ENCODE measurements around the gene TMEM225.
"Not testable (repeated sequence)": the region's sequence is repeated elsewhere in the genome, so short reads cannot be mapped to it uniquely, and the experiment has no call there.

TMEM225 gene, protein sequence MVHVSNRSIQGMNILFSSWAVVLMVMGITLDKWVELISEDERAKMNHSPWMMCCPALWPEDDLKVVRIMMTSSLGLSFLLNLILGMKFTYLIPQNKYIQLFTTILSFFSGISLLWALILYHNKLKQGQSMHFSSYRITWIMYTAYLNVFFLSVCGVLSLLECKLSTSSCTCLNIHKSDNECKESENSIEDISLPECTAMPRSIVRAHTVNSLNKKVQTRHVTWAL

GRCh38 chr11:123885570-123885969 lies at the start of gene TMEM225:
TMEM225 (minus strand) TSS chr11:123885670; CDS start chr11:123885425, 245 bp downstream.
- no peak for DNase-seq

- no peak for DNase-seq
These were observed 38.6 kb upstream of the TMEM225 start for GRCh38 chr11:123924027-123924426.

- no peak for DNase-seq
These were observed 35.5 kb upstream of the TMEM225 start for GRCh38 chr11:123920943-123921342.

- no peak for DNase-seq
These were observed 20.4 kb upstream of the TMEM225 start for GRCh38 chr11:123905826-123906225.

DNA sequence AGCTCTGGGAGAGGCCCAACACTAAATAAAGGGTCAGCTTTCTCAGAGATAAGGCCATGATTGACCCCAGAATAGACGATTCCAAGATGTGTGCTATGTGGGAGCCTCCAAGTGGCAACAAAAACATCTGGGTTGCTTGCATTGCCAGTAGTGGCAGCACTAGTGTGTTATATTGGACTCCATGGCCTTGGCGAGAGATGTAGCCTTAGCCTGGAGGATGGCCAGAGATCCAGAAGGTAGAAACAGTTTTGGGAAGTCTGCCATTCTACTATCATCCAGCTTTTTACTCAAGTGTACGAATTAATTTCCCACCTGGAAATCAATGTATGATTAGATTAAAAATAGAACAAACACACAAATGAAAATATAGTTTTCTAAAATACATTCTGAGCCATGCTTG lies 19.5 kb upstream of the TMEM225 start:
- DNase-seq = no peak

DNA sequence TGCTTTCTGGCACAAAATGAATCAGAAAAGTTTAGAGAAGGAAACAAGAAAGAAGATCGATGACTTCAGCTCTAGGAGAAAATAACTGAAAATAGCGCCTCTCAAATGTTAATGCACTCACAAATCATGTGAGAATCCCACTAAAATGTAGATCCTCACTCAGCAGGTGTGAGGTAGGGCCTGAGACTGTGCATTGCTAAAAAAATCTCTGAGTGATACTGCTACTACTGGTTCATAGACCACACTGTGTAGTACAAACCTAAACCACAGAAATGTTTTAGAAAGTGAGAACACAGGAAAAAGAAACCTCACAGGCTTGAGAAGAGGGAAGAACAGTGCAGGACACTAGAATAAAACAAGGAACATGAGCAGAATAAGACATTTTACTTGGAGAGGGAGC lies 18.5 kb upstream of the TMEM225 start:
- no peak for DNase-seq

GRCh38 chr11:123901867-123902266 lies 16.4 kb upstream of the TMEM225 start, which contains the start of gene OR8D4:
OR8D4 (plus strand) TSS chr11:123902167; CDS start chr11:123906432, 4,265 bp downstream.
- DNase-seq = no peak

- no peak for DNase-seq
These were observed 14.3 kb upstream of the TMEM225 start for GRCh38 chr11:123899792-123900191.

DNA sequence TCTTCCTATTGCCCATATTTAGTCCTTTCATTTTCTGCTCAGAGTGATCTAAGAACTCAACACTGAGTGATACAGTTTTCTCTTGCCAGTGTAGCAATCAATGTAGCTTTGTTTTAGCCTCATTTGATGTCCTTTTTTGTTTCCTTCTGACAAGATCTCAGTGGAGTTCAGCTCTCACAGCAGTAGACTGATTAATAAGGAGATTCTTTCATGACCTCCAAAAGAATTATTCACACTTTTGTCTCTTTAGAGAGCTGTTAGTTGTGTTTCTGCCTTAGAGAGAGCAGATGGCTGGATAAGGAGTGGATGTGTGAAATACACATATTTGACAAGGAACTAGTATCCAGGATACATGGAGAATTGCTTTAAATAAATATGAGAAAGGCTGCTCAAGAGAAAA lies 6.6 kb upstream of the TMEM225 start:
- DNase-seq = no peak

- no peak for DNase-seq
These were observed 4.6 kb downstream of the TMEM225 start for GRCh38 chr11:123880912-123881311.

DNA sequence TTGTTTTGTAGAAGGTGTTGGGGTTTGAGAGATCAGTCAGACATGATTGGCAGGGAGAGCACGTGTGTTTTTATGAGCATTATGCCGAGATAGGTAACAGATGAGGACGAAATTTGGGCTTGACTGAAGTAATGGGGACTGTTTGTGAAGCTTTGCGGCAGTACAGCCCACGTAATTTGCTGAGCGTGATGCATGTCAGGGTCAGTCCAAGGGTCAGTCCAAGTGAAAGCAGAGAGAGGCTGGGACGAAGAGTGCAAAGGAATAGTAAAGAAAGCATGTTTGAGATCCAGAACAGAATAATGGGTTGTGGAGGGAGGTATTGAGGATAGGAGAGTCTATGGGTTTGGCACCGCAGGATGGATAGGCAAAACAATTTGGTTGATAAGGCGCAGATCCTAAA lies 17.7 kb downstream of the TMEM225 start:
- not testable (repeated sequence) for DNase-seq

DNA sequence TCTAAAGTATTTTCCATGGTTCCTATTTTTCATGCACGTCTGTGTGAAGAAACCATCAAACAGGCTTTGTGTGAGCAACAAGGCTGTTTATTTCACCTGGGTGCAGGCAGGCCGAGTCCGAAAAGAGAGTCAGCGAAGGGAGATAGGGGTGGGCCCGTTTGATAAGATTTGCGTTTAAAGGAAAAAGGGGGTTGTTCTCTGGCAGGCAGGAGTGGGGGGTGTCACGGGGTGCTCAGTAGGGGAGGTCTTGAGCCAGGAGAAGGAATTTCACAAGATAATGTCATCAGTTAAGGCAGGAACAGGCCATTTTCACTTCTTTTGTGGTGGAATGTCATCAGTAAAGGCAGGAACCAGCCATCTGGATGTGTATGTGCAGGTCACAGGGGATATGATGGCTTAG lies 20.2 kb downstream of the TMEM225 start:
- DNase-seq = not testable (repeated sequence)

GRCh38 chr11:123859731-123860130 lies 25.7 kb downstream of the TMEM225 start:
- DNase-seq = no peak

GRCh38 chr11:123856444-123856843 lies 29.0 kb downstream of the TMEM225 start:
- DNase-seq = no peak

GRCh38 chr11:123853038-123853437 lies 32.4 kb downstream of the TMEM225 start:
- no peak for DNase-seq

DNA sequence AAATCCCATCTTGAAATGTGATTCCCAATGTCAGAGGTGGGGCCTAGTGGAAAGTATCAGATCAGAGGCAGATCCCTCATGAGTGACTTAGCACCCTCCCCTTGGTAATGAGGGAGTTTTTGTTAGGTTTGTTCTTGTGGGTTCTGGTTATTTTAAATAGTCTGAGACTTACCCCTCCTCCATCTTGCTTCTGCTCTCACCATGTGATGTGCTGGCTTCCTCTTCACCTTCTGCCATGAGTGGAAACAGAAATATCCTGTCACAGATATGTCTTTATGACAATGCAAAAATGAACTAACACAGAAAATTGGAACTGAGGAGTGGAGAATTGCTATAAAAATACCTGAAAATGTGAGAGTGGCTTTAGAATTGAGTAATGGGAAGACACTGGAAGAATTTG lies 33.1 kb downstream of the TMEM225 start:
- no peak for DNase-seq

DNA sequence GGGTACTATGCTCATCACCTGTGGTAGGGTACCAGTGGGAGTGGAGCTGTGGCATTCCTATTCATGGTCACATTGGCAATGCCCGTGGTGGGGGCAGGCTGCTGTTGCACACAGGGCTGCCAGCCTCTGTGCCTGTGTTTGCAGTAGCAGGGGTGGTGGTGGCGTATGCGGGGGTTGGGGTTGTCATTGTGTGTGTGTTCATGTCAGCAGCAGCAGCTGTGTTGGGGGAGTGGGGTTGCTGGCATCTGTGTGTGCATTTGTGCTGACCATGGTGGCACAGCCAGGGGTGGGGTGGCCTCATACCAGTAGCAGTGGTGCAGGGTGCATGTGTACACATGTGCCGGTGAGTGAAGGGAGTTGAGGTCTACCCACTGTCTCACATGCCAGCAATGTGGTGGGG lies 34.4 kb downstream of the TMEM225 start:
- no peak for DNase-seq

GRCh38 chr11:123841174-123841573 lies 44.3 kb downstream of the TMEM225 start:
- no peak for DNase-seq

DNA sequence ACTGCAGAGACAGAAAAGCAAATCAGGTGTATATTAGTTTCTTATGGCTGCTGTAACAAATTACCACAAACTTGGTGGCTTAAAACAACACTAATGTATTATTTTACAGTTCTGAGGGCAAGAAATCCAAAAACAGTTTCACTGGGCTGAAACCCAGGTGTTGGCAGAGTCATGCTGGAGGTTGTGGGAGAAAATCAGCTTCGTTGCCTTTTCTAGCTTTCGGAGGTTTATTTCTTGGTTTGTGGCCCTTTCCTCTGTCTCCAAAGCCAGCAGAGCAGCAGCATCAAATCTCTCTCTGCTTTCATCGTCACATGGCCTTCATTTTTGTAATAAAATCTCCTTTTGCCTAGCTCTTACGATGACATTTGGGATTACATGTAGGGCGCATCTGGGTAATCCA lies 46.3 kb downstream of the TMEM225 start:
- DNase-seq = no peak

DNA sequence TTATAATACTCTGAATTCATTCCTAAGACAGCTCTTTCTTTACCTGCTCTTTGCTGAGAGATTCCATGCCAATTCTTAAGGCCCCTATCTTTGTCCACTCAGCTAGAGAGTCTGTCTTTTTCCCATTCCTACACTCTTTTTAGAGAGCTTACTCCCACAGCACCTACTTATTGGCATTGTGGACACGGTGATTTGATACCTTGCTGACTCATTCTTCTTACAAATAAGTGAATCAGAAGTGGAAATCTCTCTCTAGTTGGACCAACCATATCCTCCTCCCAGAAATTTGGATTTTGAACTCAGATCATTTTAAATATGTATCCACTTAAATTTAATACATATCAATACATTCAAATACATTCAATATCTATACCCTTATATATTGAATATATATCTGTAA lies 46.8 kb downstream of the TMEM225 start:
- no peak for DNase-seq

DNA sequence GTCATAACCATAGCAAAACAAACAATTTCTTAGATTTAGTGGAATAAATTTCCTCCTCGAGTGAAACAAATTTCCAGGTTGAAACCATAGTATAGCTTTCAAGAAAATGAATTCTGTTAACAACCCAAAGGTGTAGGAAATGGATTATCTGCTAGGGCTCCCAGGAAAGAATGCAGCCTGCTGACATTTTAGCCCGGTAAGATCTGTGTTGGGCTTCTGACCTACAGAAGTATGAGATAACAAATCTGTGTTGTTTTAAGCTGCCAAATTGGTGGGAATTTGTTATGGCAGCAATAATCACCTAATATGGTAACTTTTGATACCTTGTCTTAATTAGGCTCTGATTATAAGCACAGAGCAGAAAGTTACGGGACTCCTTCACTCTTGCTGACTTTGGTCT lies 47.3 kb downstream of the TMEM225 start:
- no peak for DNase-seq

DNA sequence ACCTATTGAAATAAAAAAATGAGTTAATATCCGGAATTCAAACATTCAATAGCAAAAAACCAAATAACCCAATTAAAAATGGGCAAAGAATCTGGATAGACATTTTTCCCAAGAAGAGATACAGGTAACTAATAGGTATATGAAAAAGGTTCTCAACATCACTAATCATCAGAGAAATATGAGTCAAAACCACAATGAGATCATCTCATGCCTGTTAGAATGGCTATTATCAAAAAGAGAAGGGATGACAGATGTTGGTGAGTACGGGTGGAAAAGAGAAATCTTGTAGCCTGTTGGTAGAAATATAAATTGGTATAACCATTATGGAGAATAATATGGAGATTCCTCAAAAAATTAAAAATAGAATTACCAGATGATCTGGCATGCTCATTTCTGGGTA lies 52.4 kb downstream of the TMEM225 start:
- DNase-seq = no peak

All from hematopoietic multipotent progenitor cell treated with erythropoietin and hydrocortisone succinate and interleukin-3 and kit ligand, for 8 days (in vitro differentiated cells).